Measurements from ENCODE around the gene PRPF31. TPM values are rescaled to one million over a fixed set of nuclear protein-coding genes. Genes with fewer than 3 reads are reported as not detected.

PRPF31 gene
- total and polyA plus RNA-seq, 9 of the 15 experiments (the other 6 are each of a cell fraction or from before 2014, with no cell fraction given) = 5.8 to 92.2 (median 69.2) TPM

DNA sequence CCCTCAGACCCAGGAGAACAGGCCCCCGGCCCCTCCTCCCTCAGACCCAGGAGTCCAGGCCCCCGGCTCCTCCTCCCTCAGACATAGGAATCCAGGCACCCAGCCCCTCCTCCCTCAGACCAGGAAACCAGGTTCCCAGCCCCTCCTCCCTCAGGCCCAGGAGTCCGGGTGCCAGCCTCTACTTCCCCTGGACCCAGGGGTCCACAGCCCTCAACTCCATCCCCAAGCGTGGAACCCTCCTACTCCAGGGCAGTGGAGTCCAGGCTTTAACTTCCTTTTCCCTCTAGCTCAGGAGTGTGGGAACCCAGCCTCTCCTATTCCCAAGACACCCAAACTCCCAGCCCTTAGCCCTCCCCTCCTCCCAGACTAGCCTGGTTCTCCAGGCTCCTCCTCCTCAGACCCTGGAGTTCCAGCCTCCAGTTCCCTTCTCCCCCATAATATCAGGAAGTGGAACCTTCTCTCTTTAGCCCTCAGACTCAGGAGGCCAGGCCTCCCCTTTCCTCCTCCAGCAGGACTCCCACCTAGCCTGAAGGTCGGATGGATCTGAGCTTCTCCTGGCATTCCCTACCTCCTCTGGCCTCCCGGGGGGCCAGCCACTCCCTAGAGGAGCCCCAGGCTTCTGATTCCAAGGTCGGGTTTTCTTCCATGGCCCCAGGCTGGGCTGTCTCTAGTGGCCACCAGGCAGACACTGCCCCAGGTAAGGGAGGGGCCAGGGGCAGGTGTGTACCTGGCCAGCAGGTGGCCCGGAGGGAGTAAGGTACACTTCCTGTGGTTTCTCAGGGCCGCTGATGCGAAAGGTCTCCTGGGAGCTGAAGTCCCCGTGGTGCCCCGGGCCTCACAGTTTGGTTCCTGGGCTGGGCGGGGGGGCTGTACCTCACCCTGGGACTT is 57.2 kb downstream of the PRPF31 start, which contains the start of gene TMC4 (continued):
- TF ChIP-seq, protein P1, sequence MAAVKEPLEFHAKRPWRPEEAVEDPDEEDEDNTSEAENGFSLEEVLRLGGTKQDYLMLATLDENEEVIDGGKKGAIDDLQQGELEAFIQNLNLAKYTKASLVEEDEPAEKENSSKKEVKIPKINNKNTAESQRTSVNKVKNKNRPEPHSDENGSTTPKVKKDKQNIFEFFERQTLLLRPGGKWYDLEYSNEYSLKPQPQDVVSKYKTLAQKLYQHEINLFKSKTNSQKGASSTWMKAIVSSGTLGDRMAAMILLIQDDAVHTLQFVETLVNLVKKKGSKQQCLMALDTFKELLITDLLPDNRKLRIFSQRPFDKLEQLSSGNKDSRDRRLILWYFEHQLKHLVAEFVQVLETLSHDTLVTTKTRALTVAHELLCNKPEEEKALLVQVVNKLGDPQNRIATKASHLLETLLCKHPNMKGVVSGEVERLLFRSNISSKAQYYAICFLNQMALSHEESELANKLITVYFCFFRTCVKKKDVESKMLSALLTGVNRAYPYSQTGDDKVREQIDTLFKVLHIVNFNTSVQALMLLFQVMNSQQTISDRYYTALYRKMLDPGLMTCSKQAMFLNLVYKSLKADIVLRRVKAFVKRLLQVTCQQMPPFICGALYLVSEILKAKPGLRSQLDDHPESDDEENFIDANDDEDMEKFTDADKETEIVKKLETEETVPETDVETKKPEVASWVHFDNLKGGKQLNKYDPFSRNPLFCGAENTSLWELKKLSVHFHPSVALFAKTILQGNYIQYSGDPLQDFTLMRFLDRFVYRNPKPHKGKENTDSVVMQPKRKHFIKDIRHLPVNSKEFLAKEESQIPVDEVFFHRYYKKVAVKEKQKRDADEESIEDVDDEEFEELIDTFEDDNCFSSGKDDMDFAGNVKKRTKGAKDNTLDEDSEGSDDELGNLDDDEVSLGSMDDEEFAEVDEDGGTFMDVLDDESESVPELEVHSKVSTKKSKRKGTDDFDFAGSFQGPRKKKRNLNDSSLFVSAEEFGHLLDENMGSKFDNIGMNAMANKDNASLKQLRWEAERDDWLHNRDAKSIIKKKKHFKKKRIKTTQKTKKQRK (IDR thresholded peaks at IDR 0.05; ENCODE audit: borderline replicate concordance, low read depth, low read length) = no peak
- TF ChIP-seq, protein P2, sequence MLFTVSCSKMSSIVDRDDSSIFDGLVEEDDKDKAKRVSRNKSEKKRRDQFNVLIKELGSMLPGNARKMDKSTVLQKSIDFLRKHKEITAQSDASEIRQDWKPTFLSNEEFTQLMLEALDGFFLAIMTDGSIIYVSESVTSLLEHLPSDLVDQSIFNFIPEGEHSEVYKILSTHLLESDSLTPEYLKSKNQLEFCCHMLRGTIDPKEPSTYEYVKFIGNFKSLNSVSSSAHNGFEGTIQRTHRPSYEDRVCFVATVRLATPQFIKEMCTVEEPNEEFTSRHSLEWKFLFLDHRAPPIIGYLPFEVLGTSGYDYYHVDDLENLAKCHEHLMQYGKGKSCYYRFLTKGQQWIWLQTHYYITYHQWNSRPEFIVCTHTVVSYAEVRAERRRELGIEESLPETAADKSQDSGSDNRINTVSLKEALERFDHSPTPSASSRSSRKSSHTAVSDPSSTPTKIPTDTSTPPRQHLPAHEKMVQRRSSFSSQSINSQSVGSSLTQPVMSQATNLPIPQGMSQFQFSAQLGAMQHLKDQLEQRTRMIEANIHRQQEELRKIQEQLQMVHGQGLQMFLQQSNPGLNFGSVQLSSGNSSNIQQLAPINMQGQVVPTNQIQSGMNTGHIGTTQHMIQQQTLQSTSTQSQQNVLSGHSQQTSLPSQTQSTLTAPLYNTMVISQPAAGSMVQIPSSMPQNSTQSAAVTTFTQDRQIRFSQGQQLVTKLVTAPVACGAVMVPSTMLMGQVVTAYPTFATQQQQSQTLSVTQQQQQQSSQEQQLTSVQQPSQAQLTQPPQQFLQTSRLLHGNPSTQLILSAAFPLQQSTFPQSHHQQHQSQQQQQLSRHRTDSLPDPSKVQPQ (CRISPR knock-in tag; IDR thresholded peaks at IDR 0.05; ENCODE audit: borderline replicate concordance) = no peak
- no peak for TF ChIP-seq GABPB2 (CRISPR knock-in tag; conservative IDR thresholded peaks at IDR 0.05)
- no peak for TF ChIP-seq SMAD4 (CRISPR knock-in tag; conservative IDR thresholded peaks at IDR 0.05)
- TF ChIP-seq, protein P3, sequence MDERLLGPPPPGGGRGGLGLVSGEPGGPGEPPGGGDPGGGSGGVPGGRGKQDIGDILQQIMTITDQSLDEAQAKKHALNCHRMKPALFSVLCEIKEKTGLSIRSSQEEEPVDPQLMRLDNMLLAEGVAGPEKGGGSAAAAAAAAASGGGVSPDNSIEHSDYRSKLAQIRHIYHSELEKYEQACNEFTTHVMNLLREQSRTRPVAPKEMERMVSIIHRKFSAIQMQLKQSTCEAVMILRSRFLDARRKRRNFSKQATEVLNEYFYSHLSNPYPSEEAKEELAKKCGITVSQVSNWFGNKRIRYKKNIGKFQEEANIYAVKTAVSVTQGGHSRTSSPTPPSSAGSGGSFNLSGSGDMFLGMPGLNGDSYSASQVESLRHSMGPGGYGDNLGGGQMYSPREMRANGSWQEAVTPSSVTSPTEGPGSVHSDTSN (CRISPR knock-in tag; IDR thresholded peaks at IDR 0.05; ENCODE audit: low read depth) = no peak
- TF ChIP-seq, protein P3 (tag; conservative IDR thresholded peaks at IDR 0.05; ENCODE audit: low read depth) = no peak
- no peak for TF ChIP-seq ZZZ3 (IDR thresholded peaks at IDR 0.05)
- TF ChIP-seq BCL6 (CRISPR knock-in tag; IDR thresholded peaks at IDR 0.05) = no peak
- TF ChIP-seq POLR2B (IDR thresholded peaks at IDR 0.05; ENCODE audit: low read depth, partially characterized antibody) = peak; percentile 48
- TF ChIP-seq, protein P4, sequence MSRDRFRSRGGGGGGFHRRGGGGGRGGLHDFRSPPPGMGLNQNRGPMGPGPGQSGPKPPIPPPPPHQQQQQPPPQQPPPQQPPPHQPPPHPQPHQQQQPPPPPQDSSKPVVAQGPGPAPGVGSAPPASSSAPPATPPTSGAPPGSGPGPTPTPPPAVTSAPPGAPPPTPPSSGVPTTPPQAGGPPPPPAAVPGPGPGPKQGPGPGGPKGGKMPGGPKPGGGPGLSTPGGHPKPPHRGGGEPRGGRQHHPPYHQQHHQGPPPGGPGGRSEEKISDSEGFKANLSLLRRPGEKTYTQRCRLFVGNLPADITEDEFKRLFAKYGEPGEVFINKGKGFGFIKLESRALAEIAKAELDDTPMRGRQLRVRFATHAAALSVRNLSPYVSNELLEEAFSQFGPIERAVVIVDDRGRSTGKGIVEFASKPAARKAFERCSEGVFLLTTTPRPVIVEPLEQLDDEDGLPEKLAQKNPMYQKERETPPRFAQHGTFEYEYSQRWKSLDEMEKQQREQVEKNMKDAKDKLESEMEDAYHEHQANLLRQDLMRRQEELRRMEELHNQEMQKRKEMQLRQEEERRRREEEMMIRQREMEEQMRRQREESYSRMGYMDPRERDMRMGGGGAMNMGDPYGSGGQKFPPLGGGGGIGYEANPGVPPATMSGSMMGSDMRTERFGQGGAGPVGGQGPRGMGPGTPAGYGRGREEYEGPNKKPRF (IDR thresholded peaks at IDR 0.05; ENCODE audit: low read depth, low read length) = no peak
- TF ChIP-seq CREB1 (IDR thresholded peaks at IDR 0.05) = no peak
- no peak for TF ChIP-seq CREB1 (CRISPR knock-in tag; IDR thresholded peaks at IDR 0.05)
- TF ChIP-seq POLR2A (conservative IDR thresholded peaks at IDR 0.05) = peak; percentile 67
- no peak for TF ChIP-seq MCM5 (IDR thresholded peaks at IDR 0.05; ENCODE audit: low read depth)
- TF ChIP-seq CC2D1A (IDR thresholded peaks at IDR 0.05) = no peak
- no peak for TF ChIP-seq ZNF57 (CRISPR knock-in tag; IDR thresholded peaks at IDR 0.05)
